ENCODE results near the gene PRDM15. TPM values are rescaled to one million over a fixed set of nuclear protein-coding genes. Genes with fewer than 3 reads are reported as not detected.

Gene PRDM15
- total and polyA plus RNA-seq, 8 donors = 0.92 to 44.6 (median 3.4) TPM

DNA sequence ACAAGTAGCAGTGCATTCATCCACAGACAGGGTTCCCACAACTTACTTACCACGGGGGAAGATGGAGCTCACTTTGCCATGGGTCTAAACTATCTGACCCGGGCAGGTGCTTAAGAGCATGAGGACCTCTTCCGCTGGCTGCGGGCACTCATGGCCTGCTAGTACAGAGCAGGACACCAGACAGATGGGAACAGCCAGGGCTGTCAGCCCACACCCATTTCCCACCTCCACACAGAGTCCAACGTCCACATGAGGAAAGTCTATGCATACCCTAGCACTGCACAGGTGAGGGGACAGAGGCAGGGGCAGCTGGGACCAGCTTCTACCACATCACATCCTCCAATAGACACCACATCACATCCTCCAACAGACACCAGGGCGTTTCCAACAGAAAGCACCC lies 35.8 kb upstream of the PRDM15 start:
- H3K27ac ChIP-seq = no peak overlapping the region
- H3K4me1 ChIP-seq = no peaks in the 10 kb centered on the region
- WGBS, 5 donors = 79 to 88% (median 88%) methylated on average over 6 of the region's 6 CpGs
- no peaks in the 10 kb centered on the region for H3K27me3 ChIP-seq
- TF ChIP-seq, protein P1, sequence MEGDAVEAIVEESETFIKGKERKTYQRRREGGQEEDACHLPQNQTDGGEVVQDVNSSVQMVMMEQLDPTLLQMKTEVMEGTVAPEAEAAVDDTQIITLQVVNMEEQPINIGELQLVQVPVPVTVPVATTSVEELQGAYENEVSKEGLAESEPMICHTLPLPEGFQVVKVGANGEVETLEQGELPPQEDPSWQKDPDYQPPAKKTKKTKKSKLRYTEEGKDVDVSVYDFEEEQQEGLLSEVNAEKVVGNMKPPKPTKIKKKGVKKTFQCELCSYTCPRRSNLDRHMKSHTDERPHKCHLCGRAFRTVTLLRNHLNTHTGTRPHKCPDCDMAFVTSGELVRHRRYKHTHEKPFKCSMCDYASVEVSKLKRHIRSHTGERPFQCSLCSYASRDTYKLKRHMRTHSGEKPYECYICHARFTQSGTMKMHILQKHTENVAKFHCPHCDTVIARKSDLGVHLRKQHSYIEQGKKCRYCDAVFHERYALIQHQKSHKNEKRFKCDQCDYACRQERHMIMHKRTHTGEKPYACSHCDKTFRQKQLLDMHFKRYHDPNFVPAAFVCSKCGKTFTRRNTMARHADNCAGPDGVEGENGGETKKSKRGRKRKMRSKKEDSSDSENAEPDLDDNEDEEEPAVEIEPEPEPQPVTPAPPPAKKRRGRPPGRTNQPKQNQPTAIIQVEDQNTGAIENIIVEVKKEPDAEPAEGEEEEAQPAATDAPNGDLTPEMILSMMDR (IDR thresholded peaks at IDR 0.05) = no peak
- TF ChIP-seq EP300 (IDR thresholded peaks at IDR 0.05) (no peak), POLR2AphosphoS5 (IDR thresholded peaks at IDR 0.05) (no peak), POLR2A (IDR thresholded peaks at IDR 0.05) (no peak)
- intact Hi-C loops (cut with DNase I; ENCODE audit: low total_unique reads) = no loop called here
- peaks cover 24 to 89% (median 85%) of the 10 kb centered on the region in 4 donors for H3K36me3 ChIP-seq
- DNase-seq = no peak
- no peak overlapping the region for H3K4me3 ChIP-seq
- no peaks in the 10 kb centered on the region for H3K9me3 ChIP-seq

DNA sequence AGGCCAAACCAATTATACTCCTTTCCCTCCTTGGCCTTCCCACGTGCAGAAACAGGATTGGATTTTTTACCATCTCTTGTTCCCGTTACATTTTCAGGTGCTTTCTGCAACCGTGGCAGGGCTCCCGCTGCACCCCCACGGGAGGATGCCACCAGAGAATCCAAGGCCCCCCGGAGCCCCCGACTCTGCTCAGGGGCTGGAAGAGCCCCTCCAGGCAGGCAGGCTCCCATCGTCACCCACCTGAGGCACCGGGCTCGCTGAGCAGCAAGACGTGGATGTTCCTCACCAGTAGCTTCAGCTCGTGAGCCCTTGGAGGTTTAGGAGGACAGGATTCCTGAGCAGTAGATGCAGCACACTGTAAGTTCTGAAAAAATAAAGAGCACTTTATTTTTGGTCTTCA lies 35.2 kb upstream of the PRDM15 start:
- DNase-seq = no peak
- Histone ChIP-seq H3K4me1 (no peaks in the 10 kb centered on the region), H3K27me3 (no peaks in the 10 kb centered on the region), H3K4me3 (no peak overlapping the region), H3K27ac (no peak overlapping the region), H3K9me3 (no peaks in the 10 kb centered on the region), H3K36me3 (peaks cover 27 to 94% (median 89%) of the 10 kb centered on the region in 4 donors)
- 92 to 97% (median 96%) methylated on average over 12 of the region's 12 CpGs for WGBS, 5 donors
- intact Hi-C loops (cut with DNase I; ENCODE audit: low total_unique reads) = no loop called here
- TF ChIP-seq EP300 (IDR thresholded peaks at IDR 0.05) = no peak

DNA sequence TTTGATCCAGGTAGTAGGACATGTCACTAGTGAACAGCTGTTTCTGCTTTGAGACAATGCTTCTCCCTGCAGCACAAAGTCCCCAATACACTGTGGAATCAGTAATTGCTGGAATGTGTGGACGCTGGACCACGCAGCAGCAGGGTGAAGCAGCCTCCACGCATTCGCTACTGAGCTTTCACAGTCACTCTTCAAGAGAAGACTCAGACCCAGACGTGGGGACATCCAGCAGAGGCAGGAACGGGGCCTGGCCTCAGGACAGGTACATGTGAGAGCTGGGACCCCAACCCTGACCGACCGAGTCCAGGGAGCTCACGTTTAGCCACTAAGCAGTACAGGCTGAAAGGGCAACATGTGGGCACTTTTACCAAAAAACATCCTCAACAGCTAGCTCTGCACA lies 34.1 kb upstream of the PRDM15 start:
- Histone ChIP-seq H3K36me3 (peaks cover 28 to 94% (median 92%) of the 10 kb centered on the region in 4 donors), H3K27me3 (no peaks in the 10 kb centered on the region), H3K4me3 (no peak overlapping the region), H3K27ac (no peak overlapping the region), H3K9me3 (no peaks in the 10 kb centered on the region), H3K4me1 (no peaks in the 10 kb centered on the region)
- no peak for TF ChIP-seq POLR2AphosphoS5 (IDR thresholded peaks at IDR 0.05)
- TF ChIP-seq, protein P1 (IDR thresholded peaks at IDR 0.05) = no peak
- no peak for TF ChIP-seq EP300 (IDR thresholded peaks at IDR 0.05)
- TF ChIP-seq POLR2A (IDR thresholded peaks at IDR 0.05) = no peak
- 91 to 99% (median 97%) methylated on average over 8 to 9 of the region's 9 CpGs for WGBS, 5 donors
- no peak for DNase-seq
- intact Hi-C loops (cut with DNase I; ENCODE audit: low total_unique reads) = no loop called here

DNA sequence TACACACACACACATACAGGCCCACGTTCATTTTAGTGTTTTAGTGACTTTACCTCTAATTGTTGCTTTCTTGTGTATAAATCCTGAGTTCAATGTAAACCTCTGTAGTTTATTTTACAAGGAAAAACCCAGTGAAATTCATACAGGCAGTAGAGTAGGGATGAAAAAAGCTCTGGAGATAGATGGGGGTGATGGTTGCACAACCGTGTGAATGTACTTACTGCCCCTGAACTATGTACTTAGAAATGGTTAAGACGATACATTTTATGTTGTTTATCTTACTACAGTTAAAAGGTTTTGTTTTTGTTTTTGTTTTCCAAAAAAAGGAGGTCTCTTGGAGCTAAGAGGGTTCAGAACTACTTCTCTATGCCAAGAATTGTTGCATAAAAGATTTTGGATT lies 29.7 kb upstream of the PRDM15 start:
- peaks cover 24 to 98% (median 94%) of the 10 kb centered on the region in 4 donors for H3K36me3 ChIP-seq

More for the DNA sequence above, 29.7 kb upstream of the PRDM15 start:
- Histone ChIP-seq H3K4me1 (no peaks in the 10 kb centered on the region), H3K27ac (no peak overlapping the region), H3K4me3 (no peak overlapping the region), H3K9me3 (no peaks in the 10 kb centered on the region), H3K27me3 (no peaks in the 10 kb centered on the region)
- 53 to 65% (median 58%) methylated on average over 3 of the region's 3 CpGs for WGBS, 5 donors
- no peak for TF ChIP-seq POLR2AphosphoS5 (IDR thresholded peaks at IDR 0.05)
- TF ChIP-seq POLR2A (IDR thresholded peaks at IDR 0.05) = no peak
- TF ChIP-seq EP300 (IDR thresholded peaks at IDR 0.05) = no peak
- TF ChIP-seq, protein P1 (IDR thresholded peaks at IDR 0.05) = no peak
- no peak for DNase-seq
- intact Hi-C loops (cut with DNase I; ENCODE audit: low total_unique reads) = no loop called here

Measured in stomach (tissue), 9 donors.